Measurements from ENCODE around the gene EDN2.

The EDN2 gene

DNA sequence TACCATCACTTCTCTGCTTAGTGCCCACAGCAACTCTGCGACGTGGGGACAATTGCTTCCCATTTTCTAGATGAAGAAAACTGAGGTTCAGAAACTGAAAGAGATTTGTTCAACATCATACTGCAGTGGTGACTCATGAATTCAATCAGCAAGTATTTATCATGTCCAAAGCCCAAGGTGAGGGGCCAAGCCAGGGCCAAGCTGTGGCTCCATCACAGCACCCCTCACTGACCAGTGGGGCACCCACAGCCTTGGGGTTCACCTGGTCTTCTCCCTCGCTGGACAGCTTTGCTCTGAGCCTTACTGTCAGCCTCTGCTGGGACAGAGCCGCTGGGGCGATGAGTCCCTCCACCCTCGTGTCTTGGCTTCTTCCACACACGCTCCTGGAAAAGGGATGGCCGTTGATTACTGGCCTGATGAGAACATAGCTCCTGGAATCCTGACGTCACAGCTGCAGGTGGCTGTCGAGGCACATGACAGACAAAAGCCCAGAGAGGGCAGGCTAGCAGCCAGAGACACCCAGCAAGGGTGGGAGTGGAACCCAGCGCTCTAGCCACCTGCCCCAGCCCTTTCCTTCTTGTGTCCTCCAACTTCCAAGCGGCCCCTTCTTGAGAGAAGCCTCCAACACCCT is 6.2 kb downstream of the EDN2 start:
- no peak overlapping the region for H3K9ac ChIP-seq (ENCODE audit: low read length in 5 of 5)
- no peak overlapping the region for H3K27ac ChIP-seq (ENCODE audit: low read depth, low read length)
- H3K27me3 ChIP-seq (ENCODE audit: control insufficient read depth in 5 of 5, insufficient read depth in 4 of 5, low read length in 5 of 5): peaks cover 0 to 5% (median 0%) of the 10 kb centered on the region in 5 donors
- H3K36me3 ChIP-seq (ENCODE audit: control insufficient read depth in 5 of 5, insufficient read depth in 5 of 5, low read length in 5 of 5): no peaks in the 10 kb centered on the region
- no peak overlapping the region for H3K4me3 ChIP-seq (ENCODE audit: low read depth in 1 of 5, low read length in 5 of 5)
- peaks cover 2 to 28% (median 16%) of the 10 kb centered on the region in 5 donors for H3K4me1 ChIP-seq (ENCODE audit: control insufficient read depth in 5 of 5, insufficient read depth in 5 of 5, low read length in 5 of 5)
- H3K9me3 ChIP-seq (ENCODE audit: control insufficient read depth in 5 of 5, low read length in 5 of 5): no peaks in the 10 kb centered on the region

DNA sequence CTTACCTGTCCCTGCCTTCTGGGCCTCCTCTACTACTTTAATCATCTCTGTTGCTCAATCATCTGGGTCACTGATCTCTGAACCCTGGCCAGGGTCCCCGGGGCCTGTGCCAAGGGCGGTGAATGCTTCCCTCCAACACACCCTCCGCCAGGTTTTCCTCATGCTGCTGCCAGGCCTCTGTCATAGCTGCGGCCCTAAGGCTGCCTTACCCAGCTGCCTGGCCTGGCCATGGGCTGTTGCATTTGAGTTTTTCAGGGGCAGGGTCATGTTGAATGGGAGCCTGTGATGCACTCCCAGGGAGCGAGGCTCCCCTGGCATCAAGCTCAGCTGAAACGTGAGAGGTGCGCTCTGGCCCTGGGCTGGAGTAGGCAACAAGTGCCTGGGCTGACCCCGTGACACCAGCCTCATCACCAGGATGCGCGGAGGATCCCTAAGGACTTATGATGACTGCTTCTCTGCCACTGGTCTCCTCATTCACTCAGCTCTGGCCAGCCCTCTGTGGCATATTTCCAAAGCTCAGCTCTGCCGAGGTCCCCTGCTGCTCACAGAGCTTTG is 7.6 kb downstream of the EDN2 start:
- Histone ChIP-seq H3K9me3 (ENCODE audit: control insufficient read depth in 5 of 5, low read length in 5 of 5) (no peaks in the 10 kb centered on the region), H3K36me3 (ENCODE audit: control insufficient read depth in 5 of 5, insufficient read depth in 5 of 5, low read length in 5 of 5) (no peaks in the 10 kb centered on the region), H3K9ac (ENCODE audit: low read length in 5 of 5) (no peak overlapping the region), H3K27ac (ENCODE audit: low read depth, low read length) (no peak overlapping the region), H3K27me3 (ENCODE audit: control insufficient read depth in 5 of 5, insufficient read depth in 4 of 5, low read length in 5 of 5) (peaks cover 0 to 5% (median 0%) of the 10 kb centered on the region in 5 donors), H3K4me3 (ENCODE audit: low read depth in 1 of 5, low read length in 5 of 5) (no peak overlapping the region), H3K4me1 (ENCODE audit: control insufficient read depth in 5 of 5, insufficient read depth in 5 of 5, low read length in 5 of 5) (peaks cover 2 to 28% (median 16%) of the 10 kb centered on the region in 5 donors)

DNA sequence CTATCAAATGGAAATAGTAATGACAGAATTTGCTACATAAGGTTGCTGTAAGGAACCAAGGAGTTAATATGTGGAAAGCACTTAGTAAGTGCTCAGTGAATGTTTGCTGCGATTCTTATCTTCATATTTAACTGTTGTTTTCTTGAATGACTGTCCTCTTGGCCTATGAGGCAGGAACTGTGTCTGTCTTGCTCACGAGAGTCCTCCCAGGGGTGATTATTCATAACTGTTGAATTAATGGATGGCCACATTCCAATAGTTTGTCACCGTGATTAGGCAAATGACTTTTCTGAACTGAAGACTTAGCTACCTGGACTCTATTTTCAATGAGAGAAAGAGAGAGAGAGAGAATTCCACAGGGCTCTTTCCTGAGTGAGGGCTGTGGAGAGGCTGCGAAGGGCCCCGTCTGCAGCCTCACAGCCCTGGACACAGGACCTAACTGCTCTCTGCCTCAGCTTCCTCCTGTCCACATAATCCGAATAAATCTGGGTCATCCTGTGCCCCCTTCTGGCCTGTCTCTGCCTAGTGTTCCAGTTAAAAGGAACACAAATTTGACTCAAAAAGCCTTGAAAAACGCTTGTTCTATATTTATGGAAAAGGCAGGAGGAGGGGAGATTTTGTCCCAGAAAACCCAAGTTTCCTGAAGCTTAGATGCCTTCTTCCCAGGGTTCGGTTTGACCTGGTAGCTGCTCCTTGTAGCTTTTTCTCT is 8.5 kb downstream of the EDN2 start:
- peaks cover 2 to 28% (median 16%) of the 10 kb centered on the region in 5 donors for H3K4me1 ChIP-seq (ENCODE audit: control insufficient read depth in 5 of 5, insufficient read depth in 5 of 5, low read length in 5 of 5)
- no peak overlapping the region for H3K27ac ChIP-seq (ENCODE audit: low read depth, low read length)
- no peaks in the 10 kb centered on the region for H3K36me3 ChIP-seq (ENCODE audit: control insufficient read depth in 5 of 5, insufficient read depth in 5 of 5, low read length in 5 of 5)
- H3K27me3 ChIP-seq (ENCODE audit: control insufficient read depth in 5 of 5, insufficient read depth in 4 of 5, low read length in 5 of 5): peaks cover 0 to 5% (median 0%) of the 10 kb centered on the region in 5 donors
- H3K4me3 ChIP-seq (ENCODE audit: low read depth in 1 of 5, low read length in 5 of 5): no peak overlapping the region
- no peaks in the 10 kb centered on the region for H3K9me3 ChIP-seq (ENCODE audit: control insufficient read depth in 5 of 5, low read length in 5 of 5)
- H3K9ac ChIP-seq (ENCODE audit: low read length in 5 of 5): no peak overlapping the region

DNA sequence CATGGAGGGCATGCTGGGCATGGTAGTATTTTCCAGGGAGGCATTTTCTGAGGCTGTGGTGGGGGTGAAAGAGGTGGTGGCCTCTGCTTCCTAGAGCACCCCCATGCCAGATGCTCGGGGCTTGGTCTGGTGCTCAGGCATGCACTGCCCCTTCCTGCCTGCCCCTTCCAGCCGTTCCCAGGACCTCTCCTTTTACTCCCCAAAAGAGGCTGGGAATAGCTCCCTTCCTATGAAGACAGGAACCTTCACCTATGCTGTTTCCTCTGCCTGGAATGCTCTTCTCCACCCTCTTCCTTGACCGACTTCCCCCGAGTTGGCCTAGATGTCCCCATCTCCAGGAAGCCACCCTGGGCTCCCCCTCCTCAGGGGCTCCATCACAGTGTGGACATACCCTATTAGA is 9.1 kb downstream of the EDN2 start:
- Histone ChIP-seq H3K9ac (ENCODE audit: low read length in 5 of 5) (no peak overlapping the region), H3K27me3 (ENCODE audit: control insufficient read depth in 5 of 5, insufficient read depth in 4 of 5, low read length in 5 of 5) (no peaks in the 10 kb centered on the region), H3K9me3 (ENCODE audit: control insufficient read depth in 5 of 5, low read length in 5 of 5) (no peaks in the 10 kb centered on the region), H3K36me3 (ENCODE audit: control insufficient read depth in 5 of 5, insufficient read depth in 5 of 5, low read length in 5 of 5) (no peaks in the 10 kb centered on the region), H3K4me3 (ENCODE audit: low read depth in 1 of 5, low read length in 5 of 5) (no peak overlapping the region), H3K27ac (ENCODE audit: low read depth, low read length) (no peak overlapping the region), H3K4me1 (ENCODE audit: control insufficient read depth in 5 of 5, insufficient read depth in 5 of 5, low read length in 5 of 5) (peaks cover 2 to 28% (median 16%) of the 10 kb centered on the region in 5 donors)

DNA sequence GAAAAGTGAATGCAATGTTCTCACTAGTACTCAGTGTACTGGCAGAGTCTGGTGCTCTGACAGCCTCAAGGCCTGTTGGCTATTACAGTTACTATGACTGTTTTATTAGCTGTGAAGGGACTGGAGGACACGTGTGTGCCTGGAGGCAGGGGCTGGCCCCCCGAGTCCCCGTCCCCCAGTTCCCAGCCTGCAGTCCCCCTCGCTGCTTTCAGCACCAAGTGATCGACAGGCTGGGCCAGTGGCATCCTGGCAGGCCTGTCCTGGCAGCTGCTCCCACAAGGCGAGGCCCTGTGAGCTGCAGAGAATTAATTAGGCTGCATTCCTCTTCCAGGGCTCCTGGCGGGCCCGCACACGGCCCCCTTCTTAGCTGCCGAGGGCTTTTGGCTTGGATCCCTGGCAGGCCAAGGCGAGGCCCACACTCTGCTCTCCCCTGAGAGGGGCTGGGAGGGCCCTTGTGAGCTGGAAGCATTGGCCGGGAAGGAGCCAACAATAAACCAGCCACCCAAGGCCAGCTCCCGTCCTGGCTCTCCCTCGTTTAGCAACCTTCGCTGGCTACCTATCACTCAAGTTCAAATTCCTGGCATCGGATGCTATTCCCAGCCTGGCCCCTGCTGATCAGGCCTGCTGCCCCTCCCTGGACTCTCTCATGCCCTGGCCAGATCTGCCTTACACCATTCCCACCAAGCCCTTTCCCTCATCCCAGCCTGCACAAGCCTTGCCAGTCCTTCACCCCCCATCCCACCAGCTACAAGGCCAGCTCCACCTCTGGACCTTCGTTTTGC is 9.8 kb downstream of the EDN2 start:
- H3K36me3 ChIP-seq (ENCODE audit: control insufficient read depth in 5 of 5, insufficient read depth in 5 of 5, low read length in 5 of 5): no peaks in the 10 kb centered on the region
- H3K9ac ChIP-seq (ENCODE audit: low read length in 5 of 5): peak overlapping the region in 1 of 5 donors; percentile 23
- no peaks in the 10 kb centered on the region for H3K27me3 ChIP-seq (ENCODE audit: control insufficient read depth in 5 of 5, insufficient read depth in 4 of 5, low read length in 5 of 5)
- no peak overlapping the region for H3K4me3 ChIP-seq (ENCODE audit: low read depth in 1 of 5, low read length in 5 of 5)
- no peak overlapping the region for H3K27ac ChIP-seq (ENCODE audit: low read depth, low read length)
- H3K4me1 ChIP-seq (ENCODE audit: control insufficient read depth in 5 of 5, insufficient read depth in 5 of 5, low read length in 5 of 5): peaks cover 2 to 28% (median 16%) of the 10 kb centered on the region in 5 donors
- no peaks in the 10 kb centered on the region for H3K9me3 ChIP-seq (ENCODE audit: control insufficient read depth in 5 of 5, low read length in 5 of 5)

DNA sequence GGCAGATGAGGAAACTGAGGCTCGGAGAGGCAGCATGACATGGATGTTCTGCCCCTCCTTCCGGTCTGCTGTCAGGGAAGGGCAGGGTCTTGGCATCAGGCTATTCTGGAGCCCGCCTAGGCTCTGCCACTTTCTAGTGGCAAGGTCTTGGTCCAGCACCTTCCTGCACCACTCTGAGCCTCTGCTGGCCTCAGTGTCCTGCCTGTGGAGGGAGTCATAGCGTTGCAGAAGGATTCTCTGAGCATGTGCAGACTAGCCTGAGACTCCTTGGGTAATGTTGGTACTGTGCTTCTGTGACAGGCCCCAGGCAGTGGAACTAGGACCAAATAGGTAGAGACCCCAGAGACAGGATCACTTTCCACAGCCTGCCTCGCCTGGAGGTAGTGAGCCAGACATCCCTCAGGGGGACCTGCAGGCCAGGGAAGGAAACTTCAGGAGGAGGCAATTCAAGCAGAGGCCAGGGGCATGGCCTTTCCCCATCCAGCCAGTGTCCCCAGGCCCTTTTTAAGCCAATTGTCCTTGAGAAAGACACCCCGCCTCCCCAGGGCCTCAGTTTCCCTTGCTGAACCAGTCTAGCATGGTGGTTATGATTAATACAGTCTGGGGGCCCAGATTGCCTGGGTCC is 10.6 kb downstream of the EDN2 start:
- Histone ChIP-seq H3K27me3 (ENCODE audit: control insufficient read depth in 5 of 5, insufficient read depth in 4 of 5, low read length in 5 of 5) (no peaks in the 10 kb centered on the region), H3K4me1 (ENCODE audit: control insufficient read depth in 5 of 5, insufficient read depth in 5 of 5, low read length in 5 of 5) (peaks cover 1 to 23% (median 11%) of the 10 kb centered on the region in 5 donors), H3K27ac (ENCODE audit: low read depth, low read length) (no peak overlapping the region), H3K36me3 (ENCODE audit: control insufficient read depth in 5 of 5, insufficient read depth in 5 of 5, low read length in 5 of 5) (no peaks in the 10 kb centered on the region), H3K9me3 (ENCODE audit: control insufficient read depth in 5 of 5, low read length in 5 of 5) (no peaks in the 10 kb centered on the region), H3K9ac (ENCODE audit: low read length in 5 of 5) (peak overlapping the region in 1 of 5 donors; percentile 23), H3K4me3 (ENCODE audit: low read depth in 1 of 5, low read length in 5 of 5) (no peak overlapping the region)

DNA sequence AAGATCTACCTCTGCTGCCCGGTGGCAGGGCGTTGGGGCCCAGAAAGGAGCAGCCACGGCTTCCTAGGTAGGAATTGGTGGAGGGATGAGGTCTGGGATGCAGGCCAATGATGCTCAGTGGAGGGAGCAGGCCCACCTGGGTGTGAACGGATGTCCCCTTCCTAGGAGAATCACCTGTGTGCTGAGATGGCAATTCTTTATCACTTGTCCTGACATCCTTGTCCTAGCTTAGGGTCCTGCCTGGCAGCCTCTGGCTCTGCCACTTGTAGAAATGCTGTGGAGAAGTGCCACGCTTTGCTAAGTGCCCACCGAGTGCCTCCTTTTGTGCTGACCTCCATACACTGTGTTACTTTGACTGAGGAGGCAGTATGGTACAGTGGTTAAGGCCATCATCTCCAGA is 12.8 kb downstream of the EDN2 start:
- no peak overlapping the region for H3K4me3 ChIP-seq (ENCODE audit: low read depth in 1 of 5, low read length in 5 of 5)
- no peak overlapping the region for H3K27ac ChIP-seq (ENCODE audit: low read depth, low read length)
- H3K27me3 ChIP-seq (ENCODE audit: control insufficient read depth in 5 of 5, insufficient read depth in 4 of 5, low read length in 5 of 5): peaks cover 0 to 4% (median 0%) of the 10 kb centered on the region in 5 donors
- peaks cover 0 to 16% (median 7%) of the 10 kb centered on the region in 5 donors for H3K4me1 ChIP-seq (ENCODE audit: control insufficient read depth in 5 of 5, insufficient read depth in 5 of 5, low read length in 5 of 5)
- H3K9ac ChIP-seq (ENCODE audit: low read length in 5 of 5): no peak overlapping the region
- no peaks in the 10 kb centered on the region for H3K9me3 ChIP-seq (ENCODE audit: control insufficient read depth in 5 of 5, low read length in 5 of 5)
- no peaks in the 10 kb centered on the region for H3K36me3 ChIP-seq (ENCODE audit: control insufficient read depth in 5 of 5, insufficient read depth in 5 of 5, low read length in 5 of 5)

DNA sequence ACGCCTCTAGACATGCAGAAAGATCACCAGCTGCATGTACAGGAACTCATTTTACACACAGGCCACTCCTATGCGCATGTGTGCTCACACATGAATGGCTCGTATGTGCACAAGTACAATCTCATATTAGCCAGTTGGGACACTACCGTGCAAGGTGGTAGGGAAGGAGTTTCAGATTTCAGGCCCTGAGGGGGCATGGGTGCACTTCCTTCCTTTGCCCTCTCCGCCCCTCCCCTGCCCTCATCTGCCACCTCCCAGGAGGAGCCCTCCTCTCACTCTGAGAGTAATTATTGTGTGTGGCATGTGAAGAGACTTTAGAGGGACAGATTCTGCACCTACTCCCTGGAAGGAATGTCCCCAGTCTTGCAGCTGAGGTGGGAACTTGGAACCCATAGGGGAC is 14.8 kb downstream of the EDN2 start:
- Histone ChIP-seq H3K27ac (ENCODE audit: low read depth, low read length) (no peak overlapping the region), H3K27me3 (ENCODE audit: control insufficient read depth in 5 of 5, insufficient read depth in 4 of 5, low read length in 5 of 5) (peaks cover 0 to 4% (median 0%) of the 10 kb centered on the region in 5 donors), H3K9me3 (ENCODE audit: control insufficient read depth in 5 of 5, low read length in 5 of 5) (no peaks in the 10 kb centered on the region), H3K36me3 (ENCODE audit: control insufficient read depth in 5 of 5, insufficient read depth in 5 of 5, low read length in 5 of 5) (no peaks in the 10 kb centered on the region), H3K4me1 (ENCODE audit: control insufficient read depth in 5 of 5, insufficient read depth in 5 of 5, low read length in 5 of 5) (peaks cover 0 to 7% (median 4%) of the 10 kb centered on the region in 5 donors), H3K4me3 (ENCODE audit: low read depth in 1 of 5, low read length in 5 of 5) (no peak overlapping the region), H3K9ac (ENCODE audit: low read length in 5 of 5) (no peak overlapping the region)

DNA sequence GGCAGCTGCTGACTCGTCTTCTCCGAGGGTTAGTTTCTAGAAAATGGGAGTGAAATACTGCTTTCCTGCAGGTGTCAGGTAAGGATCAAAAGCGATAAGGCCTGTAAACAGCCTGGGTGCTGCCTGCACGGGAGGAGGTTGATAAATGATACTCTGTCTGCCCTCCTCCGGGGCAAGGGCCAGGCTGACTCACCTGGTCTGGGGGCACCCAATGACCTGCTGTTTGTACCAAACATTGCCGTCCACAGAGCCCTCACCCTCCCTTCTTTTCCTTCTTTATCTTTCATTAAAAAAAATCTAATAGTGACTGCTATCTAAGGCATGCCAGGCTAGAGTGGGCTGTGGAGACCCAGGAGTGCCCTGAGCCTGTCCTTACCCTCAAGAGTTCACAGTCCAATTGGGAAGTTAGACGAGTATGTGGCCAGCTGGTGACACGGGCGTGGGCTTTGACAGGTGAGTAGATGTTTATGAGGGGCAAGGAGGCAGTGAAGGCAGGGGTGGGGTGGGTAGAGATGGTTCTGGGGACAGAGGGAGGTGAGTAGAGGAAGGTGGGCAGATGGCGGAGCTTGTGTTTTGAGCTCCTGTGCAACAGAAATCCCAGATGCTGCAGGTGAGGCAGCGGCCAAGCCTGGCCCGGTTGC is 16.2 kb downstream of the EDN2 start:
- Histone ChIP-seq H3K9ac (ENCODE audit: low read length in 5 of 5) (no peak overlapping the region), H3K4me3 (ENCODE audit: low read depth in 1 of 5, low read length in 5 of 5) (no peak overlapping the region), H3K9me3 (ENCODE audit: control insufficient read depth in 5 of 5, low read length in 5 of 5) (no peaks in the 10 kb centered on the region), H3K36me3 (ENCODE audit: control insufficient read depth in 5 of 5, insufficient read depth in 5 of 5, low read length in 5 of 5) (no peaks in the 10 kb centered on the region), H3K27ac (ENCODE audit: low read depth, low read length) (no peak overlapping the region), H3K4me1 (ENCODE audit: control insufficient read depth in 5 of 5, insufficient read depth in 5 of 5, low read length in 5 of 5) (no peaks in the 10 kb centered on the region), H3K27me3 (ENCODE audit: control insufficient read depth in 5 of 5, insufficient read depth in 4 of 5, low read length in 5 of 5) (peaks cover 0 to 4% (median 0%) of the 10 kb centered on the region in 5 donors)

Data from subcutaneous abdominal adipose tissue (tissue), 5 donors.